ENCODE measurements around the gene NPEPL1. TPM values are rescaled to one million over a fixed set of nuclear protein-coding genes. Genes with fewer than 3 reads are reported as not detected.
A peak's percentile ranks its signal among the peaks of the same experiment; 100 is the strongest.
"Not testable (repeated sequence)": the region's sequence is repeated elsewhere in the genome, so short reads cannot be mapped to it uniquely, and the experiment has no call there.

NPEPL1 gene
- 10 to 100 TPM; 15.3 to 18.6 TPM for total RNA-seq
- polyA plus RNA-seq = 6.8 TPM

- H3K9me3 ChIP-seq (ENCODE audit: low read length) = no peaks in the 10 kb centered on the region
- ChIA-PET POLR2A (interaction anchor here (1.1 to 1.6 kb wide), 2 partner anchors 40 to 41 kb away, joined by 3 to 7 read pairs; partner anchors contain the start of gene STX16), CTCF (interaction anchor here (1.2 to 2.7 kb wide), 2 partner anchors 42 to 45 kb away, joined by 7 to 22 read pairs; partner anchors contain the start of gene STX16)
- no peaks in the 10 kb centered on the region for H3K27me3 ChIP-seq (ENCODE audit: insufficient read depth, low read length, poor library complexity, severe bottlenecking)
- H3K36me3 ChIP-seq (ENCODE audit: insufficient read depth, low read length) = peaks cover 12% of the 10 kb centered on the region
- H3K4me1 ChIP-seq (ENCODE audit: insufficient read depth, low read length) = peaks cover 8% of the 10 kb centered on the region
- Mint-ChIP-seq H3K36me3 (peaks cover 1 to 8% (median 5%) of the 10 kb centered on the region in 3 donors), H3K27me3 (no peaks in the 10 kb centered on the region), H3K9me3 (no peaks in the 10 kb centered on the region), H3K4me3 (peak within 1 kb of the TSS; percentile 76 to 89 (median 79)), H3K27ac (peak within 1 kb of the TSS; percentile 61 to 98 (median 88)), H3K4me1 (peaks cover 0 to 9% (median 4%) of the 10 kb centered on the region in 3 donors)
- peak; percentile 52 to 70 (median 60) for DNase-seq
- H3K4me3 ChIP-seq (ENCODE audit: low read length) = peak within 1 kb of the TSS; percentile 15
- no peak within 1 kb of the TSS for H3K27ac ChIP-seq (ENCODE audit: low read depth, low read length)
Measured at GRCh38 chr20:58692579-58693225, at the start of gene NPEPL1. TSS of gene NPEPL1 (plus strand) at chr20:58692800. CDS start at chr20:58692901, 101 bp downstream.

DNA sequence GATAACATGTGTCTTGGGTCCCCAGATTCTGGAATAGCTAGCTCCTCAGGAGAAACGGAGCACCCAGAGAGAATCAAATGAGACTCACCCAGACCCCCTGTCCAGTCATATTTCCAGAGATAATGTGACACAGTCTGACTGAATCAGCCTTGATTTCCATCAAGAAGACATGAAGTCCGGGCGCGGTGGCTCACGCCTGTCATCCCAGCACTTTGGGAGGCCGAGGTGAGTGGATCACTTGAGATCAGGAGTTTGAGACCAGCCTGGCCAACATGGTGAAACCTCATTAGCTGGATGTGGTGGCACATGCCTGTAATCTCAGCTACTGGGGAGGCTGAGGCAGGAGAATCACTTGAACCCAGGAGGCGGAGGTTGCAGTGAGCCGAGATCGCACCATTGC is 49.7 kb upstream of the NPEPL1 start:
- H3K27me3 Mint-ChIP-seq = peaks cover 7 to 26% of the 10 kb centered on the region in 2 donors
- H3K4me3 ChIP-seq (ENCODE audit: low read length); DNase-seq; H3K9me3 ChIP-seq (ENCODE audit: low read length); H3K36me3 Mint-ChIP-seq; H3K9me3 Mint-ChIP-seq; H3K4me1 ChIP-seq (ENCODE audit: insufficient read depth, low read length); H3K27me3 ChIP-seq (ENCODE audit: insufficient read depth, low read length, poor library complexity, severe bottlenecking); H3K36me3 ChIP-seq (ENCODE audit: insufficient read depth, low read length); H3K4me3 Mint-ChIP-seq; POLR2A ChIA-PET; CTCF ChIA-PET; H3K4me1 Mint-ChIP-seq; H3K27ac ChIP-seq (ENCODE audit: low read depth, low read length); H3K27ac Mint-ChIP-seq: not testable (repeated sequence)

DNA sequence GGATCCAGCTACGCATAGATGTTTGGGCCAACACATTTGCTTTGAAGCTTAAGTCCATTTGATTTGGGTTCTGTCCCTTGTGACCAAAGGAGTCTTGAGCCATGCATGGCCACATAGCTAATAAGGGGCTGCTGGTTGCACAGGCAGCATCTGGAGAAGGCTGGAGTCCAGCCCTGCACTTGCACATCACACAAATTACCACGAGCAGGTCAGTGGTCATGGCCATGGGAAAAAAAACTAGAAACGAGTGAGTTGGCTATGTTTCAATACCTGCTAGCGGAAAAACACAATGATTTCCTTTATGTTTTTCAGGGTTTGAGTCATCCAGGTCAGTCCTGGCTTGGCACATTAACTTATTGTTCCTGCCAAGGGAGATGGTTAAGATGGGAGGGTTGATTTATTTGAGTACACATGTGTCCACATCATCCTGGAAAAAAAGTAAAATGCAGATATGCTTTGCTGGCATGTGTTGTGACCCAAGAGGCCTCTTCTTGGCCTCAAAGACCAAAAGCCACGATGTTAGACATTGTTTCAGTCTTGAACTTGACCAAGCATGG is 47.1 kb upstream of the NPEPL1 start:
- Mint-ChIP-seq H3K4me3 (peak overlapping the region in 1 of 7 donors; percentile 59), H3K9me3 (no peaks in the 10 kb centered on the region), H3K27me3 (peaks cover 2 to 16% of the 10 kb centered on the region in 2 donors), H3K36me3 (peaks cover 0 to 4% (median 0%) of the 10 kb centered on the region in 3 donors), H3K4me1 (peaks cover 0 to 11% (median 9%) of the 10 kb centered on the region in 3 donors), H3K27ac (peak overlapping the region in 3 of 8 donors; percentile 26 to 79 (median 29))
- no peak overlapping the region for H3K4me3 ChIP-seq (ENCODE audit: low read length)
- H3K27ac ChIP-seq (ENCODE audit: low read depth, low read length) = no peak overlapping the region
- no peaks in the 10 kb centered on the region for H3K27me3 ChIP-seq (ENCODE audit: insufficient read depth, low read length, poor library complexity, severe bottlenecking)
- H3K4me1 ChIP-seq (ENCODE audit: insufficient read depth, low read length) = no peaks in the 10 kb centered on the region
- H3K36me3 ChIP-seq (ENCODE audit: insufficient read depth, low read length) = no peaks in the 10 kb centered on the region
- CTCF ChIA-PET = no interaction called here
- no peaks in the 10 kb centered on the region for H3K9me3 ChIP-seq (ENCODE audit: low read length)
- DNase-seq = no peak
- POLR2A ChIA-PET = interaction anchor here (0.6 kb wide), 1 partner anchor 224 kb away, joined by 6 read pairs; no protein-coding TSS in a partner anchor

DNA sequence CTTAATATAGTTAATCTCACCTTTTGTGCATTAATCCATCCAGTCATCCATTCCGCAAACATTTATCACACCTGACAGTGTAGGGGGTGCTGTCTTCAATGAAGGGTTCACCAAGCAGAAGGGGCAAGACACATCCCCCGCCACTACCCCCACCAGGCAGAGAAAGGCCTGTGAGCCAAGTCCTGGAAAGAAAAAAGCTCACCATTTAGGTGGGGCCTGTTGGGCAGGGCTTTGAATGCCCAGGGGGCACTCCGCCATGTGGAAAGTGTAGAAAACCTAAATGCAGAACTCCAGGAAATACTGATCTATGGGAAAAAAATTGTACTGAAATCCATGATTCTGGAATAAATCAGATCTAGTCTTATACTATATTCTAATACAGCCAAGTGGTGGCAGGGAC is 46.3 kb upstream of the NPEPL1 start:
- Histone ChIP-seq H3K36me3 (ENCODE audit: insufficient read depth, low read length) (no peaks in the 10 kb centered on the region), H3K27ac (ENCODE audit: low read depth, low read length) (no peak overlapping the region), H3K27me3 (ENCODE audit: insufficient read depth, low read length, poor library complexity, severe bottlenecking) (no peaks in the 10 kb centered on the region), H3K4me1 (ENCODE audit: insufficient read depth, low read length) (no peaks in the 10 kb centered on the region), H3K9me3 (ENCODE audit: low read length) (no peaks in the 10 kb centered on the region), H3K4me3 (ENCODE audit: low read length) (no peak overlapping the region)
- H3K4me3 Mint-ChIP-seq = peak overlapping the region in 1 of 7 donors; percentile 63
- CTCF ChIA-PET = no interaction called here
- DNase-seq = no peak
- POLR2A ChIA-PET = no interaction called here
- H3K36me3 Mint-ChIP-seq = peaks cover 0 to 6% (median 4%) of the 10 kb centered on the region in 3 donors
- H3K27ac Mint-ChIP-seq = peak overlapping the region in 1 of 8 donors; percentile 29
- peaks cover 2 to 9% of the 10 kb centered on the region in 2 donors for H3K27me3 Mint-ChIP-seq
- no peaks in the 10 kb centered on the region for H3K9me3 Mint-ChIP-seq
- peaks cover 1 to 11% (median 9%) of the 10 kb centered on the region in 3 donors for H3K4me1 Mint-ChIP-seq

DNA sequence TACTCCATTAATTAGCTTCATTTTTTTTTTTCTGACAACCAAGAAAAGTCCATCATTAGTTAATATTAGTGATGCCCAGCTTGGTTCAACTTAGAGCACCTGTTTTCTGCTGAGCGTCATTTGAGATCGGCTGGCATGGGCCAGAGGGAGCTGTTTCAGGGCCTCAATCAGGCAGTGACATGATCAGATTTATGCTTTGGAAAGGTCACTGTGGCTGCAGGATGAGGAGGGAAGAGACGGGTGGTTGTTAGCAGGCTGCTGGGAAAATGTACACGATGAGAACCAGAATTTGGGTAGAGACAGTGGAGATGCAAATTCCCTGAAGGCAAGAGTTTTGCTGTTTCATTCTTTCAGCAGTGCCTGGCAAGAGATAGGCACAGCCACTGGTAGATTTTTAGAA is 45.9 kb upstream of the NPEPL1 start:
- peak overlapping the region in 3 of 7 donors; percentile 19 to 63 (median 44) for H3K4me3 Mint-ChIP-seq
- Histone ChIP-seq H3K4me3 (ENCODE audit: low read length) (no peak overlapping the region), H3K9me3 (ENCODE audit: low read length) (no peaks in the 10 kb centered on the region), H3K4me1 (ENCODE audit: insufficient read depth, low read length) (no peaks in the 10 kb centered on the region), H3K27ac (ENCODE audit: low read depth, low read length) (no peak overlapping the region), H3K36me3 (ENCODE audit: insufficient read depth, low read length) (no peaks in the 10 kb centered on the region), H3K27me3 (ENCODE audit: insufficient read depth, low read length, poor library complexity, severe bottlenecking) (no peaks in the 10 kb centered on the region)
- peaks cover 1 to 11% (median 11%) of the 10 kb centered on the region in 3 donors for H3K4me1 Mint-ChIP-seq
- H3K9me3 Mint-ChIP-seq = no peaks in the 10 kb centered on the region
- H3K27ac Mint-ChIP-seq = peak overlapping the region in 2 of 8 donors; percentile 12 to 33
- ChIA-PET CTCF (interaction anchor here (0.8 to 1.5 kb wide), 2 partner anchors 8 to 43 kb away, joined by 3 to 5 read pairs; no protein-coding TSS in a partner anchor), POLR2A (no interaction called here)
- no peak for DNase-seq
- H3K36me3 Mint-ChIP-seq = peaks cover 0 to 11% (median 4%) of the 10 kb centered on the region in 3 donors
- H3K27me3 Mint-ChIP-seq = peaks cover 5 to 7% of the 10 kb centered on the region in 2 donors

DNA sequence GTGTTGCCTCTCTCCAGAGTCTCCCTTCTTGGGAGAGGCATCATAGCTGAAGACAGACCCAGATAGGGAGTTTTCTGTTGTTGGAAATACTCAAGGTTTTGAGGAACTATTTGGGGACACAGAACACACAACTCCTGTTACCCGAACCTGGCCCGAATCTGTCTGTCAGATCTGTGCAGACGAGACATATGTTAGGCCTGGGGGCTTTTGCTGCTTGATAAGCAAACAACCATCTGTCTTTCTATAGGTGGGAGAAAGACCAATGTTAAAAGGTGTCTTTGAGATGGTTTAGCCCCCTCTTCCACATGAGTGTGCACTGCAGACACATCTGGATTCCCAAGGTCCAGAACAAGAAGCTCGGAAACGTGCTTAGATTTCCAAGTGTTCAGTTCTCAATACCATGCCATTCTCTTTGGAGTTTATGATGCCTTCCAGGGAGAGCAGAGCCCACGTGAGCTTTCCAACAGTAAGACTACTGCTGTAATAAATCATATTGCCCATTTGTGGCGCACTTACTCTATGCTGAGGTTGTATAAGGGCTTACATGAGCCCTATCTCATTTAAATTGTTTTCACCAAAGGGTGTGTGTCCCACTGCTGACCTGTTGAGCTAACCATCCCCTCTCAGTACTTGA is 45.3 kb upstream of the NPEPL1 start:
- no peak for DNase-seq
- no peaks in the 10 kb centered on the region for H3K9me3 ChIP-seq (ENCODE audit: low read length)
- H3K27me3 ChIP-seq (ENCODE audit: insufficient read depth, low read length, poor library complexity, severe bottlenecking) = no peaks in the 10 kb centered on the region
- no peak overlapping the region for H3K27ac ChIP-seq (ENCODE audit: low read depth, low read length)
- peak overlapping the region in 3 of 8 donors; percentile 29 to 85 (median 54) for H3K27ac Mint-ChIP-seq
- peaks cover 4% of the 10 kb centered on the region in 2 donors for H3K27me3 Mint-ChIP-seq
- peaks cover 0 to 16% (median 2%) of the 10 kb centered on the region in 3 donors for H3K36me3 Mint-ChIP-seq
- CTCF ChIA-PET = interaction anchor here (0.8 to 4.9 kb wide), 6 partner anchors 8 to 205 kb away, joined by 3 to 30 read pairs (median 4); partner anchors contain the start of gene GNAS
- no peaks in the 10 kb centered on the region for H3K9me3 Mint-ChIP-seq
- no peaks in the 10 kb centered on the region for H3K4me1 ChIP-seq (ENCODE audit: insufficient read depth, low read length)
- no peaks in the 10 kb centered on the region for H3K36me3 ChIP-seq (ENCODE audit: insufficient read depth, low read length)
- H3K4me1 Mint-ChIP-seq = peaks cover 2 to 14% (median 12%) of the 10 kb centered on the region in 3 donors
- H3K4me3 Mint-ChIP-seq = peak overlapping the region in 1 of 7 donors; percentile 71
- H3K4me3 ChIP-seq (ENCODE audit: low read length) = no peak overlapping the region
- POLR2A ChIA-PET = interaction anchor here (0.7 kb wide), 1 partner anchor 925 kb away, joined by 3 read pairs; no protein-coding TSS in a partner anchor

GRCh38 chr20:58647796-58648501 is 44.7 kb upstream of the NPEPL1 start:
- Mint-ChIP-seq H3K36me3 (peaks cover 0 to 19% (median under 1%) of the 10 kb centered on the region in 3 donors), H3K27ac (peak overlapping the region in 3 of 8 donors; percentile 17 to 54 (median 29)), H3K4me1 (peaks cover 7 to 20% (median 14%) of the 10 kb centered on the region in 3 donors), H3K4me3 (peak overlapping the region in 4 of 7 donors; percentile 4 to 71 (median 26)), H3K9me3 (no peaks in the 10 kb centered on the region), H3K27me3 (peaks cover 0 to 4% of the 10 kb centered on the region in 2 donors)
- POLR2A ChIA-PET = interaction anchor here (0.7 kb wide), 1 partner anchor 924 kb away, joined by 3 read pairs; no protein-coding TSS in a partner anchor
- Histone ChIP-seq H3K4me3 (ENCODE audit: low read length) (no peak overlapping the region), H3K27me3 (ENCODE audit: insufficient read depth, low read length, poor library complexity, severe bottlenecking) (no peaks in the 10 kb centered on the region), H3K4me1 (ENCODE audit: insufficient read depth, low read length) (peaks cover 2% of the 10 kb centered on the region), H3K36me3 (ENCODE audit: insufficient read depth, low read length) (no peaks in the 10 kb centered on the region), H3K27ac (ENCODE audit: low read depth, low read length) (no peak overlapping the region), H3K9me3 (ENCODE audit: low read length) (no peaks in the 10 kb centered on the region)
- CTCF ChIA-PET = interaction anchor here (1.2 to 4.9 kb wide), 5 partner anchors 9 to 204 kb away, joined by 3 to 30 read pairs (median 5); partner anchors contain the start of gene GNAS
- no peak for DNase-seq
